Neural progenitor cell (in vitro differentiated cells): ENCODE data around the gene CNPY1. TPM values are rescaled to one million over a fixed set of nuclear protein-coding genes. Genes with fewer than 3 reads are reported as not detected.

Experiments used
- DNase-seq: peaks from one replicate; pipeline ENCODE4 v3.0.0-alpha.2; 2016; ENCODE audit warnings: low spot score
- H2AFZ ChIP-seq: fragments of 200-600 bp; sonication (generic); replicated peaks from 2 replicates; pipeline ENCODE4 v1.6.1; 2016; ENCODE audit warnings: antibody characterized with exemption
- H3F3A ChIP-seq: fragments of 200-600 bp; sonication (generic); 2 replicates; pipeline ENCODE4 v1.6.1; 2016; ENCODE audit warnings: antibody characterized with exemption, low read depth
- H3K27ac ChIP-seq: fragments of 200-600 bp; sonication (generic); 2 replicates; pipeline ENCODE4 v1.5.1; 2016; ENCODE audit warnings: mild to moderate bottlenecking
- H3K27me3 ChIP-seq: fragments of 200-600 bp; sonication (generic); 2 replicates; pipeline ENCODE4 v1.6.1; 2016; ENCODE audit warnings: mild to moderate bottlenecking, moderate library complexity
- H3K36me3 ChIP-seq: fragments of 200-600 bp; sonication (generic); 2 replicates; pipeline ENCODE4 v1.5.1; 2016
- H3K4me1 ChIP-seq: fragments of 200-600 bp; sonication (generic); 2 replicates; pipeline ENCODE4 v1.6.1; 2016; ENCODE audit warnings: mixed run types
- H3K4me2 ChIP-seq: fragments of 200-600 bp; sonication (generic); 2 replicates; pipeline ENCODE4 v1.6.1; 2016
- H3K4me3 ChIP-seq: fragments of 200-600 bp; sonication (generic); 2 replicates; pipeline ENCODE4 v1.5.1; 2016
- H3K79me2 ChIP-seq: fragments of 200-600 bp; sonication (generic); 2 replicates; pipeline ENCODE4 v1.6.1; 2016; ENCODE audit warnings: low read depth
- H3K9ac ChIP-seq: fragments of 200-600 bp; sonication (generic); 2 replicates; pipeline ENCODE4 v1.6.1; 2016
- H3K9me3 ChIP-seq: fragments of 200-600 bp; sonication (generic); 2 replicates; pipeline ENCODE4 v1.5.1; 2016; ENCODE audit warnings: low read depth
- H4K20me1 ChIP-seq: fragments of 200-600 bp; sonication (generic); 2 replicates; pipeline ENCODE4 v1.6.1; 2016; ENCODE audit warnings: low read depth
- H3K27ac Mint-ChIP-seq: 3 replicates; pipeline ENCODE4 v1.8.0; 2021; ENCODE audit warnings: mixed read lengths
- H3K27me3 Mint-ChIP-seq: 2 replicates; pipeline ENCODE4 v1.8.0; 2022; ENCODE audit warnings: low read depth, mild to moderate bottlenecking, inconsistent platforms, moderate library complexity, mixed read lengths; ENCODE audit not compliant: insufficient read depth
- H3K36me3 Mint-ChIP-seq: 3 replicates; pipeline ENCODE4 v1.8.0; 2021; ENCODE audit warnings: mixed read lengths
- H3K4me1 Mint-ChIP-seq: 3 replicates; pipeline ENCODE4 v1.8.0; 2021; ENCODE audit warnings: mixed read lengths
- H3K4me3 Mint-ChIP-seq: 3 replicates; pipeline ENCODE4 v1.8.0; 2021; ENCODE audit warnings: mild to moderate bottlenecking, moderate library complexity, mixed read lengths
- H3K9me3 Mint-ChIP-seq: 3 replicates; pipeline ENCODE4 v1.8.0; 2020; ENCODE audit warnings: mixed read lengths
- EZH2 ChIP-seq: fragments of 200-600 bp; sonication (generic); IDR thresholded peaks from 2 replicates; pipeline ENCODE4 v1.6.1; 2017; ENCODE audit warnings: antibody characterized with exemption, mild to moderate bottlenecking, moderate library complexity
- EZH2phosphoT487 ChIP-seq: fragments of 200-600 bp; sonication (generic); IDR thresholded peaks from 2 replicates; pipeline ENCODE4 v1.6.1; 2017; ENCODE audit warnings: antibody characterized with exemption
- total RNA-seq: library from RNA; depleted of rRNA; stranded (reverse); fragments of >200 nt; gene quantifications from 2 replicates; pipeline ENCODE4 v1.2.3, GENCODE V29; 2015; ENCODE audit warnings: low replicate concordance
- TF ChIP-seq, protein P1 (sequence below): fragments of 200-600 bp; sonication (generic); IDR thresholded peaks from 2 replicates; pipeline ENCODE4 v1.5.1; 2017; ENCODE audit warnings: antibody characterized with exemption, mild to moderate bottlenecking

Gene CNPY1
- total RNA-seq, 1 donor from 2014 or later, result not detected

DNA sequence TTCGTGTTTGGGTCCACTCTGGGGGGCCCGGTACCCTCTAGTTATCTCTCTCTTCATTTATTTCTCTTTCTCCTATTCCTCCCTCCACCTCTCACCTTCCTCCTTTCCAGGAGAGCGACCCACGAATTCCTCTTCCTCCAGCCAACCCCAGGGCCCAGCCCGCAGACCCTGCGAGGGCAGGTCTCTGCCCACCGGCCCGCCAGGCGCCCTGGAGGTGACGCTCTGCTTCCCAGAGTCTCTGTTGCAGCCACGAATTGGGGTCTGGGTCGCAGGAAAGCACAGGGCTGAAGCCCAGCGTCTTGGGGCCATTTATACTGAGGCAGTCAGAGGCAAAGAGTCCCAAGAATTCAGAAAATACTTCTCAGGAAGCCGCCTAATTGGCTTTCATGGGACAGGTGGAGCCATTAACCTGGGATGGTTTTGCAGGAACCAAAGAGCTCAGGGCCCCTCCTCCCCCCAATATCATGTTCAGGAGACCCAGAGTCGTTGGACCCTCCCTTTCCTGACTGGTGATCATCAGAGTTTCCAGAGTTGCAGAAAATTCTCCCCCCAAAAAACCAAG lies 91.1 kb downstream of the CNPY1 start:
- no peaks in the 10 kb centered on the region for H3K36me3 ChIP-seq
- H3F3A ChIP-seq, result peaks cover 17% of the 10 kb centered on the region
- H3K79me2 ChIP-seq, result no peaks in the 10 kb centered on the region
- DNase-seq, result no peak
- Mint-ChIP-seq H3K4me1 (peaks cover 53% of the 10 kb centered on the region), H3K36me3 (peaks cover 8% of the 10 kb centered on the region), H3K9me3 (no peaks in the 10 kb centered on the region), H3K27ac (no peak overlapping the region), H3K27me3 (peaks cover 69% of the 10 kb centered on the region), H3K4me3 (peak overlapping the region; percentile 91)
- peaks cover 98% of the 10 kb centered on the region for H3K27me3 ChIP-seq
- no peak overlapping the region for H3K9ac ChIP-seq
- H4K20me1 ChIP-seq, result peaks cover 94% of the 10 kb centered on the region
- H3K4me2 ChIP-seq, result no peak overlapping the region
- no peak overlapping the region for H3K4me3 ChIP-seq
- TF ChIP-seq EZH2, result peak; percentile 17
- TF ChIP-seq EZH2phosphoT487, result peak; percentile 31
- TF ChIP-seq, protein P1, sequence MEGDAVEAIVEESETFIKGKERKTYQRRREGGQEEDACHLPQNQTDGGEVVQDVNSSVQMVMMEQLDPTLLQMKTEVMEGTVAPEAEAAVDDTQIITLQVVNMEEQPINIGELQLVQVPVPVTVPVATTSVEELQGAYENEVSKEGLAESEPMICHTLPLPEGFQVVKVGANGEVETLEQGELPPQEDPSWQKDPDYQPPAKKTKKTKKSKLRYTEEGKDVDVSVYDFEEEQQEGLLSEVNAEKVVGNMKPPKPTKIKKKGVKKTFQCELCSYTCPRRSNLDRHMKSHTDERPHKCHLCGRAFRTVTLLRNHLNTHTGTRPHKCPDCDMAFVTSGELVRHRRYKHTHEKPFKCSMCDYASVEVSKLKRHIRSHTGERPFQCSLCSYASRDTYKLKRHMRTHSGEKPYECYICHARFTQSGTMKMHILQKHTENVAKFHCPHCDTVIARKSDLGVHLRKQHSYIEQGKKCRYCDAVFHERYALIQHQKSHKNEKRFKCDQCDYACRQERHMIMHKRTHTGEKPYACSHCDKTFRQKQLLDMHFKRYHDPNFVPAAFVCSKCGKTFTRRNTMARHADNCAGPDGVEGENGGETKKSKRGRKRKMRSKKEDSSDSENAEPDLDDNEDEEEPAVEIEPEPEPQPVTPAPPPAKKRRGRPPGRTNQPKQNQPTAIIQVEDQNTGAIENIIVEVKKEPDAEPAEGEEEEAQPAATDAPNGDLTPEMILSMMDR, result no peak
- H3K27ac ChIP-seq, result no peak overlapping the region
- no peaks in the 10 kb centered on the region for H3K9me3 ChIP-seq
- no peak overlapping the region for H2AFZ ChIP-seq
- H3K4me1 ChIP-seq, result peaks cover 3% of the 10 kb centered on the region

DNA sequence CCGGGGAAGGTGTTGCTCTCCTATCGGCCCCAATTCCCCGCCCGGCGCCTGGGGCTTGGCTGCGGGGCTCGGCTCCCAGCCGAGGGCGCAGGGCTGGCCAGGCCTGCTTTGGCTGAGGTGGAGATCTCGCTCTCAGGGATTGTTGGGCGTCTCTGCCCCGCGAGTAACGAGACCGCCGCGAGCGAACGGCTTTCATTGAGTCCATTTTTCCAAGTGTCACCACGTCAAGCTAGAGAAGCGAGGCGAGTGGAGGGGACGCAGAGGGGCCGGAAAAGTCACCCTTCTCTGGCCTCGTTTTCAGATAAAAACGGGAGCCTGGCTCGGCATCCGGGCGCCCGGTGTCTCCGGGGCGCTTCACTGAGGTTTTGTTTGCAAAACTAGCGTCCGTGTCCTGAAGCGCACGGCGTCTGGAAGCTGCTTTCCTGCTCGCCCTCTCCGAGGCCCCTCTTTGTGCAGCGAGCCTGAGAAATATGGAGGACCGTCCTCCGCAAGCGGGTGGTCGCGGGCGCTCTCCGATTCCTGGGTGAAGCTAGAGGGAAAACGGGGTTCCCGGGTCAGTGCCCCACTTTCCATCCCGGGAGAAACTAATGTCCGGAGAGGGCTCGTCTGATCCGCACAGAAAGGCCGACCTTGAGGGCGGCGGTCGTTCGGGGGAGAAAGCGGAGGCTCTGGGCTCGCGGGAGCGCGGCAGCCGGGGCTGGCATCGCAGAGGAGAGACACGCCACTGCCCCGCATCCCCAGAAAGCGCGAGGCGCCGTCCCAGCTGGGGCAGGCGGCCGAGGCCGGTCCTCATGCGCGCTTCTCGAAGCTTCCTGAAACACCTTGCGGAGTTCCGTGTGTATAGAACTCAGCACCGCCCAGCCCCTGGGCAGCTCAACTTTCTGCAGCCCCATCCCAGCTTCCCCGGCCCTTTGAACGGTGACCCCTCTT lies 91.9 kb downstream of the CNPY1 start:
- Histone ChIP-seq H2AFZ (no peak overlapping the region), H3K4me3 (no peak overlapping the region), H3K27me3 (peaks cover 98% of the 10 kb centered on the region), H3K9ac (no peak overlapping the region), H3K36me3 (no peaks in the 10 kb centered on the region), H3K9me3 (no peaks in the 10 kb centered on the region), H3K27ac (no peak overlapping the region), H3K4me2 (no peak overlapping the region), H3K79me2 (no peaks in the 10 kb centered on the region), H3K4me1 (peaks cover 9% of the 10 kb centered on the region), H4K20me1 (peaks cover 94% of the 10 kb centered on the region), H3F3A (peaks cover 12% of the 10 kb centered on the region)
- H3K27me3 Mint-ChIP-seq, result peaks cover 69% of the 10 kb centered on the region
- H3K4me3 Mint-ChIP-seq, result peak overlapping the region; percentile 91
- no peaks in the 10 kb centered on the region for H3K9me3 Mint-ChIP-seq
- TF ChIP-seq, protein P1, result no peak
- peak; percentile 97 for TF ChIP-seq EZH2phosphoT487
- TF ChIP-seq EZH2, result peak; percentile 98
- peak; percentile 55 for DNase-seq
- H3K27ac Mint-ChIP-seq, result no peak overlapping the region
- H3K36me3 Mint-ChIP-seq, result peaks cover 4% of the 10 kb centered on the region
- peaks cover 51% of the 10 kb centered on the region for H3K4me1 Mint-ChIP-seq

DNA sequence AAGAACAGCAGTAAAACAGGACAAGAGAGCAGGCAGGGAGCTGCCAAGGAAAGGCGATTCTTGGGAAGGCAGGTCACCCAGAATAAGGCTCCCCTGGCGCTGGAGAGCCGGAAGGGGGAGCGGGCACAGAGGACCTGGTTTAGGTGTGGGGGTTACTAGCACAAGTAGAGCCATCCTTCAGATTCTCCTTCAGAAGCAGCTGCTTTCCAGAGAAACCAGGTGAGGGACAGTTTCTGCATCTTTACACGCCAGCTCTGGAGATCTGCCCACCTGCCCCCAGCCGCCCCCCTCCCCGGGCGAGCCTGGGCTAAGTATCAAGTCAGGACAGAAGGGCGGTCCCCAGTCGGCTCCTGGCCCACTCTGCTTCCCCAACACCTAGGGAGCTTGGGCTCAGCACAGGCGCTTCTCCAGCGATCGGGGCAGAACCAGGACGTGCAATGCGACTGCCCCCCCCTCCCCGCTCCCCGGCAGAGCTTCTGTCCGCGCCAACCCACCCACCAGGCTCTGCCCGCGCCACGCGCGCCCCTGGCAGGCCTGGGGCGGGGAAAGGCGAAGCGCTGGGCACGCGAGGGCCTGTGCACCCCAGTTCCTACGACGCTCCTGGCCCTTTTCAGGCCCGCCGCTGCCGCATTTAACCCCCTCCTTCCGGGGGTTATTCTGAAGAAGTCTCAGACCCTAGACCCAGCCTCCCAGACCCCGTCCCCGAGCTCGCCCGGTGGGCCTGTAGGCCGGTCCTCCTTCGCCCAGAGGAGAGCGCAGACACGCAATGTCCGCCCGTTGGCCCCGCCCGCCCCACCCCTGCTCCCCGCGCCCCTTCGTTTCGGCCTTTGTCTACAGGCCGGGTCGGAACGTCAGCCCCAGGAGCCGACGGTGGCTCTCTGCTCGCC lies 92.8 kb downstream of the CNPY1 start:
- H3K9me3 ChIP-seq, result no peaks in the 10 kb centered on the region
- H3F3A ChIP-seq, result peaks cover 18% of the 10 kb centered on the region
- no peaks in the 10 kb centered on the region for H3K79me2 ChIP-seq
- TF ChIP-seq, protein P1, result no peak
- TF ChIP-seq EZH2phosphoT487 (no peak), EZH2 (peak; percentile 81)
- H4K20me1 ChIP-seq, result peaks cover 95% of the 10 kb centered on the region
- no peaks in the 10 kb centered on the region for H3K9me3 Mint-ChIP-seq
- no peak overlapping the region for H3K27ac ChIP-seq
- peaks cover 73% of the 10 kb centered on the region for H3K27me3 Mint-ChIP-seq
- H3K4me1 ChIP-seq, result peaks cover 15% of the 10 kb centered on the region
- no peak overlapping the region for H3K4me2 ChIP-seq
- peaks cover 51% of the 10 kb centered on the region for H3K4me1 Mint-ChIP-seq
- H2AFZ ChIP-seq, result no peak overlapping the region
- no peak overlapping the region for H3K9ac ChIP-seq
- H3K27me3 ChIP-seq, result peaks cover 98% of the 10 kb centered on the region
- H3K36me3 Mint-ChIP-seq, result no peaks in the 10 kb centered on the region
- H3K4me3 Mint-ChIP-seq, result peak overlapping the region; percentile 91
- H3K27ac Mint-ChIP-seq, result no peak overlapping the region
- DNase-seq, result peak; percentile 46
- no peak overlapping the region for H3K4me3 ChIP-seq
- no peaks in the 10 kb centered on the region for H3K36me3 ChIP-seq
